HG03565 (cell line): ENCODE measurements around the gene MCRIP1.

ENCODE experiments used
- ATAC-seq: cut with Tn5 transposase; IDR thresholded peaks from one replicate; pipeline ENCODE4 v1.9.1; 2021; ENCODE audit warnings: mild to moderate bottlenecking, moderate library complexity; ENCODE audit not compliant: unreplicated experiment

Gene MCRIP1

DNA sequence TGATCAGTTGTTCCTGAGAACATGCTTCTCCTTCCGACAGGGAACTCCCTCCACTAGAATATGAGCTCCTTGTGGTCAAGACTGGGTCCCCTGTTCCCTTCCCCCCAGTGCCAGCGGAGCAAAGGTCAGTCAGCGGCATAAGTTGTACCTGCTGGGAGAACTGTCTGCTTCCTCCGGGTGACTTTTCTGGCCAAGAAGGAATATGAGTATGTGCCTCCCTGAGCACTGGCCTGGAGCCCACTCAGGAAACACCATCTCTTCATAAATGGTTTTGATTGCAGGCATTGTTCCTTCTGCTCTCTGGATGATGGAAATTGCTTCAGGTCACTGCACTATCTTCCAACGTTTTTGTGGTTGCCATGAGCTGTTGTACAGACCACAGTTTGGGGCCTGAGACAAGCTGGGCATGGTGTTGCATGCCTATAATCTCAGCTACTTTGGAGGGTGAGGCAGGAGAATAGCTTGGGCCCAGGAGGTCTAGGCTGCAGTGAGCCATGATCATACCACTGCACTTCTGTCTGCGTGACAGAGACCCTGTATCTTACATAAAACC lies 30.1 kb upstream of the MCRIP1 start:
- ATAC-seq, result no peak

DNA sequence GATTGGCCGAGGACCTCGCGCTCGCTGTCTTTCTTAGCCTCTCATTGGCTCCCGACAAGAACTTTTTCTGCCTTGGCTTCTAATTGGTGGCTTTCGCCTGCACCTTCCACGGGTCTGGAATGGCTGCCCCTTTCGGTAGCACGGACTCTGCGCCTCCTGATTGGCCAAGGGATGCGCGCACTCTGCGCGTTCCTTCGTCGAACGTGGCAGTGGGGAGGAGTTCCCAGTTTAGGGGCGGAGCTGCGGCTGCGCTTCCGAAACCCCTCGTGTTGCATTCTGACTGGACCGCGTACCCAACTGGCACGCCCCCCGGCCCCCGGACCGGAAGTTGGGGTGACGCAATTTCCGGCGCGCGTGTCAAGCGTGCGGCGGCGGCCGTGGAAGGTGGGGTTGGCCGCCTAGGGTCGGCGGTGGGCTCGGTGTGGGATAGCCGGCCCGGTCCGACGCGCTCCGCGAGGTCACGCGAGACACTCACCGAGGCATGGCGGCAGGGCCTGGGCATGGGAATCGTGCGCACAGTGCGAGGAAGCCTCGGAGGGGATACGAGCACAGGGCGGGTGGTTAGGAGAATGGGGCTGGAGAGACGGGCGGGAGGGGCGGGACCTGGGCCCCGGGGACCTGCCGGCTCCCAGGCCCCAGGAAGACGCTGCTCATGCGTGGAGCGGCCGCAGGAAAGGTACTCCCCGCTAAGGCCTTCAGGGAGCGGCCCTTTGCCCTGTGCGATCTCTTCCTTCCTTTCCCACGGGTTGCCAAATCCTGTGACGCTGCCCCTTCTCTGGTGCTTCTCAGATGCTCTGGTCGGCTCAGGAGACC lies 27.9 kb upstream of the MCRIP1 start:
- peak; percentile 72 for ATAC-seq

DNA sequence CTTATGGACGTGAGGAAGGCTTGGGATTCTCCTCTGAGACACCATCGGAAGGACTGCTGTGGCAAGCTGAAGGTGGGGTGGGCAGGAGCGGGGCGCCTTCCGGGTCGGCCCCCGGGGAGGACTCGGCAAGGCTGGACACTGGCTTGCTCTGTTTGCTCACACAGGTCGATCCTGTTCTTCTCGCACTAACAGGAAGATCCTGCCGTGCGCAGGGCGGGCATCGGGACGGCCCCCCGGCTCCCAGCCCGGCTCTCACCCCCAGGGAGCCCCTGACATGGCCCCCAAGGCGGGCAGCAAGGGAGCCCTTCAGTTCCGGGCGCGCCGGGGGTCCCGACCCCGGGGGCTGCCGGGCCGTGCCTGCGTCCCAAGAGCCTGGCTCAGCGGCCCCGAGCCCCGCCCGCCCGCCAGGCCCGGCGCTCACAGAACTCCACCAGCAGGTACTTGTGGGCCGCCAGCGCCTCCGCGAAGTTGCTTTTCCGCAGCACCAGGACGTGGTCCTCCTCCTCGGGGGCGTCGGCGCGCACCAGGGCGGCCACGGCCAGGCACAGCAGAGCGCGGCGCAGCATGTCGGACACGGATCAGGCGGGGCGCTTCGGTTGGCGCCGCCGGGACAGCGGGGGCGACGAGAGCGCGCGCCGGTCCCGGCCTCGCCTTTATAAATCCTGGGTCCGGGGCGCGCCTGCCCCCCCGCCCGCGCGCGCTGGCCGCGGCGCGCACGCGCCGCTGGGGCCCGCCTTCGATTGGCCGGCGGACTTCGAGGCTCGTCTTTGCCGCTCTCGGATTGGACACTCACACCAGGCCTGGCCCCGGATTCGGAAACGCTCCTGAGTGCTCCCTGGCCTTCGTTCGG lies 27.0 kb upstream of the MCRIP1 start, which contains the start of gene P4HB:
TSS of gene P4HB (minus strand) at position 630 of the 850 bp plus-strand sequence. CDS start at position 566, 64 bp downstream.
- ATAC-seq, result no peak

DNA sequence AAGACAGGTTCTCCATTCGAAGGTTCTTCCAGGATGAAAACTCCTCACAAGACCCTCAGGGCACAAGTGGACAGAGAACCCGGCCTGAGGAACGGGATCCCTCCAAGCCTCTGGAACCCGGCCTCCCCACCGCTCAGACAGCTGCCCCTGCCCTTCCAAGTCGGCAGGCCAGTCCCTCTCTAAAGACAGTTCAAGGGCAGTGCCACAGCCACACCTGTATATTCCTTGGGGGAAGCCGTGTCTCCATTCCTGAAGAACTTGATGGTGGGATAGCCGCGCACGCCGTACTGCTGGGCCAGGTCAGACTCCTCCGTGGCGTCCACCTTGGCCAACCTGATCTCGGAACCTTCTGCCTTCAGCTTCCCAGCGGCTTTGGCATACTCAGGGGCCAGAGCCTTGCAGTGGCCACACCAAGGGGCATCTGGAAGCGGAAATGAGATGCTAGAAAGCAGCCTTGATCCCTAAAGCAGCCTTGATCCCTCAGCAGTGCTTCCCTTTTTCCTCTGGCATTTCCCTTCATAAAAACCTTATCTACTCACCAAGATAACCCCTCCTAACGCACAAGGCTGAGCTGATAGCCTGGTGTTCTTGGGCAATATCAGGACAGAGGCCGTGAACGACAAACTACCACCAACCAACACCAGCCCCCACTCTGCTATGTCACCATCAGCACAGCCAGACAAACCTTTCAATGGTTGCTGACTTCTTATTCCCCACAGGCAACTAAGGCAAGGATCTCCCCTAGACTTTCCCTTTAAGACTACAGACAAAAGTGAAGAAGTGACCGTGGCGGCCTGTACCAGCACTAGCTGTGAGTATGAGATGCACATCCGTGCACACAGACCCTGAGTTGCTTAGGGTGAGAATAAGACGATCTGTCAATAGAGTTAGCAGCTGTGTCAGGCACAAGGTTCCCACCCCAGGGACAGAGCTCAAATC lies 26.1 kb upstream of the MCRIP1 start:
- ATAC-seq, result no peak

DNA sequence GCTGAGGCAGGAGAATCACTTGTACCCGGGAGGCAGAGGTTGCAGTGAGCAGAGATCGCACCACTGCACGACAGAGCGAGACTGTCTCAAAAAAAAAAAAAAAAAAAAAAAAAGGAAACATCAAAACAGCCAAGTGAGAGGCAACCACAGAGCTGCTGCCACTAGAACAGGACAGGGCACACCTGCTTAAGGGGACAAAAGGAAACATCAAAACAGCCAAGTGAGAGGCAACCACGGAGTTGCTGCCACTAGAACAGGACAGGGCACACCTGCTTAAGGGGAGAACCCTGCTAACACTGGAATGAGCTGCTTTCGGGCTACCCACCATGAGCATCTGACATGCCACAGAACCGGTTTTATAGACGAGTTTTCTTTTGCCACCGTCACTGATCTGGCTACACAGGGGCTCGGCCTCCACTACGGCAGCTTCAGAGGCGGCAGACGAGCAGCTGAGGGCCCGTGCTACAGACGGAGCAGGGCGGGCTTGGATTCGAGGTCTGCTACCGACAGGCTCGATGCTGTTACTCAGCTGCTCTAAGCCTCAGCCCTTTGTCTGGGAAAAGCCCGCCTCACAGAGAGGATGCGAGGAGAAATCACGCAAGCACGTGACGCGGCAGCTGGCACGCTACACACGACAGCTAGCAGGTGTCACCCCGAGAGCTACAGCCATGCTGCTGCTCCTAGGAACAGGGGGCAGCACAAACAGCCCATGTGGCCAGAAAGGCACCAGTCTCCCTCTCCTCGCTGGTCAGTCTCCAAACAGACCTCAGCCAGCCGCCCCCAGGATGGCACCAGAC lies 25.3 kb upstream of the MCRIP1 start:
- no peak for ATAC-seq

DNA sequence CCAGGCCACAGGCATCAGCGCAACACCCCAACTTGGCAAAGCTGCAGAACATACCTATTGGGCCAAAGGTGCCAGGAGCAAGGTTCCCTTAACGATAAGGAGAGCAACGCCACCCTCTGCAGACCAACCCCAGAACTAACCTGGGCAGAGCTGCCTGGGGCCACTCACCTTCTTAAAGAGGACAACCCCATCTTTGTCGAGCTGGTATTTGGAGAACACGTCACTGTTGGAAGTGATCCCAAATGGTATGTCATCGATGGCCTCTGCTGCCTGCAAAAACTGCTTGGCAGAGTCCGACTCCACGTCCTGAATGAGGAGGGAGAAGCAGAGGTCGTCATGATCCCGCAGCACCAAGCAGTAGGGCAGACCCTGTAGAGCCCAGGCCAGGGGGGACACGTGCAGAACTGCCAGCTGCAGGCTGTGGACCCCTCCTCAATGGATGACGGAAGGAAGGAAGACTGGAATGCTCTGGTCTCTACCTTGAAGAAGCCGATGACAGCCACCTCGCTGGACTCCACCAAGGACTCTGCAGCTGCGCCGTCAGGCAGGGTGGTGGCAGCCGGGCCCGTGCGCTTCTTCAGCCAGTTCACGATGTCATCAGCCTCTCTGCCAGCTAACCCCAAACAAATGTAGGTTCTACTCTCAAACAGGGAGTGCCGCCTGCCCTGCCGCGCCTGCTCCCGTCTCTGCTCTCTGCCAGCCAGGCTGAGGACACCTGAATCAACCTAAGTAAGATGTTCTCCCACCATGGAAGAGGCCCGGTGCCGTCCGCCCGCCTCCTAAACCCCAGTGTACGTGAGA lies 22.1 kb upstream of the MCRIP1 start:
- ATAC-seq, result no peak

DNA sequence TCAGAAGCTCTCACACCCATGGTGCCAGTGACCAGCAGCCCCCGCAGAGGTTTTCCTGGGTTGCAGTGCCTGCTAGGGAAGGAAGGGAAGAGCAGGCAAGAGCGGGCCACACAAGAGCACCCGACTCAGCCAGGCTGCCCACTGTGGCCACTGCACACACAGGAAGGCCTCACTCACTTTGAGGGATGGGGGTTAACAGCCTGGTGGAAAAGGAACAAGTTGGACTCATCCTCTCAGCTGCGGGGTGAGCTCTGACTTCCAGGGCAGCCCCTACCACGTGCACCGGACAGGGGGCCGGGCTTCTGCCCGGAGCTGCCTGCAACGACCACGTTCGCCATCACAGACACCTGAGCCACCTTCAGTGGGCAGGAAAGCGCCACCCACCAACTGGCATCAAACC lies 19.1 kb upstream of the MCRIP1 start:
- ATAC-seq, result no peak

DNA sequence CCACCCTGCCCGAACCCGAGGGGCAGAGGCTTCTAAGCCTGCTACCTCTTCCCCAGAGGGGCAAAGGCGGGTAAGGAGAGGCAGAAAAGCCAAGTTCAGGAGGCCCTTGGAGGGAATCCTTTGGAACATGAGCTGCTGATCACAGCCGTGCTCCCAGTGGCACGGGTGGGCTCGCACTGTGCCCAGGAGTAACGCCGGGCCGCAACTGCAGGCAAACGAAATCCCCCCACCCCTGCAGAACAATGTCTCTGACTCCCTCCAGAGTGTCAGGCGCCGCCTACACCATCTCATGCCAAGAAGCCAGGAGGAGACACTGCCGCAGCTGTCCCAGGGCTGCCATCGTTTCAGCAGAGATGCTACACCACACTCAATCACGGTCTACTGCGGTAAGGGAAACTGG lies 18.3 kb upstream of the MCRIP1 start:
- ATAC-seq, result no peak

DNA sequence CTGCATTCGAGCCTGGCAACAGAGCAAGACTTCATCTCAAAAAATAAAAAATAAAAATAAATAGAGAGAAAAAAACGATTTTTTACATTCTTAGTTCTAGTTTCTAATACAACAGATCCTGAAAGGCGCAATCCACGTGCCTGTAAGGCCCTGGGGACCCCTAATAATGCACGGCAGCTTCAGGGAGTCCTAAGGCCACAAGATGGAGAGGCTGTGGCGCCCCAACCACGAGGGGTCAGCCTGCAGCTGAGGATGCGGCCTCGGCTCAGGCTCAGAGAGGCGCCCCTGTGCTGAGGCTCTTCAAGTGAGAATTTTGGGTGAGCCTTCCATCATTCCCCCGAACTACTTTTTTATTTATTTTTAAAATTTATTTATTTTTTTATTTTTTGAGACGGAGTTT lies 16.4 kb upstream of the MCRIP1 start:
- ATAC-seq, result no peak

DNA sequence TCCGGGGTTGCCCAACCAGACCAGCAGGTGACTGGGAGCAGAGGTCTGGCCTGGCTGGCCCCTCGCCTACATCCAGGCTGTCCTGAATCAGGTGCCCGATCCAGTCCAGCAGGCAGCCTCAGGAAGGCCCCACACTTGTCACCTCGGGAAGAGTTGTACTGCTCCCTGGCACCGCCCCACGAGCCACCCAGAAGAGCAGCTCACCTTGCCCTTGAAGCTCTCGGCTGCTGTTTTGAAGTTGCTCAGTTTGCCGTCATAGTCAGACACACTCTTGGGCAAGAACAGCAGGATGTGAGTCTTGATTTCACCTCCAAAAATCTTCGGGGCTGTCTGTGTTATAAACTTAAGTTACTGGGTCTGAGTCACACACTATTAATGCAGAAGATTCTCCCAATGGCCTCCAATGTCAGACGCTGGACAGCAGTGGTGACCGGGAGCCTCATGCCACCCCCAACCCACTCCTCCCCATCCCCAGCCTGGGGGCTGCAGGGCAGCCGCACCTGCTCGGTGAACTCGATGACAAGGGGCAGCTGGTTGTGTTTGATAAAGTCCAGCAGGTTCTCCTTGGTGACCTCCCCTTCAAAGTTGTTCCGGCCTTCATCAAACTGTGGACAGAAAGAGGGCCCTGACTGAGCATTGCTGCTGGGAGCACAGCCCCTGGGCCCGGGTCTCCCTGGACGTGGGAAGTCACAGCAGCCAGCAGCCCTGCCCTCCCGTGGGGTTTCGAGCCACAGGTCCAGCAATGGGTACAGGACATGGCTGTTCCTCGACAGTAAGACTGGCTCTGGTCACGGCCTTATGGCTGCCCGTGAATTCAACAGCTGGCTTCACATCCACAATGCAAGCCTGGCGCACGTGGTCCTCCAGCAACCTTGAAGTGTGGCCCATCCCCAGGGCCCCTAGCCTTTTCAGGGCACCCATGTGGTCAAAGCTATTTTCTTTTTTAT lies 13.9 kb upstream of the MCRIP1 start:
- ATAC-seq, result no peak

DNA sequence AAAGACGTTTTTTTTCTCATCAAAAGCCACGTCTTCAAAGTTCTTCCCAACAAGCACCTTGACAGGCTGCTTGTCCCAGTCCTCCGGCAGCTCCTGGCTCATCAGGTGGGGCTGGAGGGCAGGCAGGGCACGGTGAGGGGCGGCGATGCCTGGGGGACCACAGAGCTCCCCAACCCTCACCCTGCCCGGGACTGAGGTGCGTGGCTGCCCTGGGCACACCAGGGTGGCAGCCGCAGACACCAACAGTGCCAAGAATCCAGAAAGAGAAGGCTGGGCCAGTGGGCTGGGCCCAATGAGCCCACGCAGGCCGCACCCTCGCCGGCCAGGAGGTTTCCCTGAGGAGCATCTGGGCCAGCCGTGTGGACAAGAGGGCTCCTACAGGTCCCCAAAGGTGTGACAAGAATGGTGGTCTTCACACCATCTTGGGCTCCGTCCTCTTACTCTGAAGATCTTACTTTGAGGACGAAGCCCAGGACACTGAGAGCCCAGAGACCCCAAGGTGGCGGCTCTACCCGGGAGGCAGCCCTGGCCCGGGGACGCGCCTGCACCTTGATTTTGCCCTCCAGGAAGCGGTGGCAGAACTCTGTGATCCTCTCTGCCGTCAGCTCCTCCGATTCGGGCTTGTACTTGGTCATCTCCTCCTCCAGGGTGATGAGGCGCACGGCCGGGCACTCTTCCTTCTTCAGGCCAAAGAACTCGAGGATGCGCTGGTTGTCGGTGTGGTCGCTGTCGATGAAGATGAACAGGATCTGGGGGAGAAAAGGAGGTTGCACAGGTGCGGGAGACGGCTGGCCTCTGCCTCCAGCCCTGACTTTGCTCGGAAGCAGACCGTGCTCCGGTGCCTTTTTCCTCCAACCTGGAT lies 13.0 kb upstream of the MCRIP1 start:
- no peak for ATAC-seq

DNA sequence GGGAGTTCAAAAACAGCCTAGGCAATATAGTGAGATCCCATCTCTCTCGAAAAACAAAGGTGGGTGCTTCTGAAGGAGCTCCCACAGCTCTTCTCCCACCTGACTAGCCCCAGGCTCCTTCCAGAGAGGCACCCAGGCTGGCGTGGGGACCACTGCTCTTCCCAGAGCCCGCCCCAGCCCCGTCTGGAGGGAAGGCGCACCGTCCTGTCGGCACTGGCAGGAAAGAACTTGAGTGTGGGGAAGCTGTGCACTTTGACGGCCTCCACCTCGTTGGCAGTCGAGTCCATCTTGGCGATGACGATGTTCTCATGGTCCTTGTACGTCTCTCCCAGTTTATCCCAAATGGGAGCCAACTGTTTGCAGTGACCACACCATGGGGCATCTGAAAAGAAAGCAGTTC lies 12.3 kb upstream of the MCRIP1 start:
- no peak for ATAC-seq

DNA sequence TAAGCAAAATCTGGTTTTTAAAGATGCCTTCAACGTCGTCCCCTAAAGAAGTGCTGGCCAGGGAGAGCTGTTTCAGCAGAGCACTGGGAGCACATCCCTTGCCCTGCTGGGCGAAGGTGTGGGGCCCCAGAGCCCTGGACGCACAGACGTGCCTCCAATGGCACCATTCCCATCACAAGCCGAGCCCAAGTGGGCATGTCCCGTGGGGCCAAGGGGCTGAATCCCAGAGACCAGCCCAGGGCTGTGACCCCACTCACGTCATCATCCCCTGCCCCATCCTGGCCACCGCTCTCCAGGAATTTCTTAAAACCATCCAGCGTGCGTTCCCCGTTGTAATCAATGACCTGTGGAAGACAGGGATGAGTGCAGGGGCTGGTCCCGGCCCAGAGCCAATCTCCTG lies 11.8 kb upstream of the MCRIP1 start:
- no peak for ATAC-seq

DNA sequence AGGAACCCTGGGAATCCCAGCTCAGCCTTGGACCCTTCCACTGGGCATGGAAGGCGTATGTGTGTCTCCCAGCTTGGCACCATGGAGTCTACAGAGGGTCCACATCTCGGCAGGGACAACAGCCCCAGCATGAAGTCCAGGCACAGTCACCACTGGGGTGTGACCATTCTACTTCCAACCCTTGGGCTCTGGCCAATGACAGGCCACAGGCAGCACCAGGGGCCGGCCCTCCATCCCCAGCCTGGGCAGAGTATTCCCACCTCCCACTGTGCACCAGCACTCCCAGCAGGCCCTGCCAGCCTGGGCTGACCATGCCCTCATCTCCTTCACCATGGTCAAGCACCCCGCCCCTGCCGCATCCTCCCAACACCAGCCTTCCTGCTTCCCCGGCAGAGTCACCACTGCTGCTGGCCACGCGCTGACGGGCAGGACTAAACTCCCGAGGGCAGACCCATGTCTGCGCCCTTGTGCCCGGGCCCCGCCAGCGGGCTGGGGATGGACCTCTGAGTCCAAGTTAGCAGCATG lies 11.3 kb upstream of the MCRIP1 start:
- no peak for ATAC-seq

DNA sequence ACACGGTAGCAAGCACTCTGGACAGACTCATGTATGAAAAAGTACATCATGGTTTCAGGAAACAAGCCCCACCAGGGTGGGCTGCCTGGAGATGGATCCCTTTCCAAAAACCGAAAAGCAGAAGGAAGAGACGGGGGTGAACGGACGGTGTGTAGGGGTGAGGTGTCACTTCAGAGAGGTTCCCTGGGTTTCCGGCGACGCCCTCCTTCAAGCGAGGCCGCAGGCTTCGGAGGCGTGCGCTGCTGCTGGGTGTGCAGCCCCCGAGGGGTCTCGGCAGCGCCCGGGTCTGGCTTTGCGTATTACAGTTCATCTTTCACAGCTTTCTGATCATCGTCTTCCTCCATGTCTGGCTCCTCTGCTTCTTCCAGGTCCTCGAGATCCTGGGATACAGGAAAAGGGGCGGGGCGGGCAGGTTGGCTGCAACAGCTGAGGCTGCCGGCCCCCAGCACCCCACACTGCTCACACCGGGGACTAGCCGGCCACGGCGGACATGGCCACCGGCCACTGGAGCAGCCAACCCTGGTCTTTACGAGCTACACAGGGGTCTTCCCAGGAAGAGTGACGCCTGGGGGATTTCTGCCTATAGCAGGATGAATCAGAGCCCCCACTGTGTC lies 10.7 kb upstream of the MCRIP1 start:
- no peak for ATAC-seq
